GM18868 (cell line): ENCODE data around the gene RPRD1B.
A peak's percentile ranks its signal among the peaks of the same experiment; 100 is the strongest.

ENCODE experiments used
- ATAC-seq: cut with Tn5 transposase; IDR thresholded peaks from one replicate; pipeline ENCODE4 v1.9.1; 2021; ENCODE audit warnings: mild to moderate bottlenecking, moderate library complexity; ENCODE audit not compliant: unreplicated experiment

The RPRD1B gene

GRCh38 chr20:38034108-38034649 lies 633 bp downstream of the RPRD1B start:
- ATAC-seq = no peak

- no peak for ATAC-seq
Observed at GRCh38 chr20:38034961-38035360, 1.4 kb downstream of the RPRD1B start.

- ATAC-seq = no peak
Observed at GRCh38 chr20:38036366-38036765, 2.8 kb downstream of the RPRD1B start.

GRCh38 chr20:38040276-38040675 lies 6.7 kb downstream of the RPRD1B start:
- ATAC-seq = no peak

DNA sequence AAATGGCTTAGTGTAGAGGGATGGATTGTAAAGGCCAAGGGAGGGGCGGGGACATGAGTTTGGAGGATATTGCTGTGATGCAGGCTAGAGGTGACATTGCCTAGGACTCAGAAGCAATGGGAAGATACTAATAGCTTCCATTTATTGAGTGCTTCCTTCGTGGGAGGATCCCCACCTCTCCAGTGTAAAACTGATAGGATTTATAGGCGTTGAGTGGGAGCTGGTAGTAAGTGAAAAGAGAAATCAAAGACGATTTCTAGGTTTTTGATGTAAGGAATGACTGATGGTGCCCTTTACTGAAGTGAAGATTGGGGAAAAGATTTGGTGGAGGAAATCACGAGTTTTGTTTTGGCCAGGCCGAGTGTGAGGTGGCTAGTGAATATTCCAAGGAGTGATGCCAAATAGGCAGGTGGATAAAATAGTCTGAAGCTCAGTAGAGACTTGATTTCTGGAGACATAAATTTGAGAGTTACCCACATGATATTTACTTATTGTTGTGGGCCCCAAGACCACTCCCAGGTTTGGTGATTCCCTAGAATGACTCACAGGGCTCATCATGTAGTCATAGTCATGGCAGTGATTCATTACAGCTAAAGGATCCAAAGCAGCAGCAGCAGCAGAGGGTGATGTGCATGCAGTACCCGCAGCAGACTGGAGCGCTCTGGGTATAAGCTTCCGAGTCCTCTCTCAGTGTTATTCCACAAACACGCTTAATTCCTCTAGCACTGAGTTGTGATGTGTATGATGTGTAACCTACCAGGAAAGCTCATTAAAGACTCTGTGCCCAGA lies 10.2 kb downstream of the RPRD1B start:
- no peak for ATAC-seq

DNA sequence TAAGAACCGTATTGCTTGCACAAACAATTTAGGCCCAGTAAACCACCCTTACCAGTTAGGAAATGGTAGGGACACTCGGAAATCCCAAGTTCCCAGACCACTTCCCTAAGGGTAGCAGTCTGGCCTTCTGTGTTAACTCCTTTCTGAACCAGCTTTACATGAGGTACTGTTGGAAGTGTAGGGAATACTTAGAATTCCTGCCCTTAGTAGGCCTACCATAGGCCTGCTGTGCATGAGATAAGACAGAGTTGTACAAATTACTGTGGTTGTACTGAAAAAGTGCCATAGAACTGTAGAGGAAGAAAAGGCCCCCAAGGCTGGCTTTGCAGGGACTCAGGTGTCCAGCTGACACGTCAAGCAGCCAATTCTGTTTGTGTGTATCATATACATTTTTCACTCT lies 11.1 kb downstream of the RPRD1B start:
- no peak for ATAC-seq

- ATAC-seq = no peak
Observed at GRCh38 chr20:38046572-38046971, 13.0 kb downstream of the RPRD1B start.

GRCh38 chr20:38049800-38050199 lies 16.3 kb downstream of the RPRD1B start:
- ATAC-seq = no peak

GRCh38 chr20:38050686-38051085 lies 17.1 kb downstream of the RPRD1B start:
- no peak for ATAC-seq

- ATAC-seq = no peak
Observed at GRCh38 chr20:38052870-38053269, 19.3 kb downstream of the RPRD1B start.

GRCh38 chr20:38054647-38055046 lies 21.1 kb downstream of the RPRD1B start:
- no peak for ATAC-seq

GRCh38 chr20:38055294-38055693 lies 21.7 kb downstream of the RPRD1B start:
- ATAC-seq = no peak

DNA sequence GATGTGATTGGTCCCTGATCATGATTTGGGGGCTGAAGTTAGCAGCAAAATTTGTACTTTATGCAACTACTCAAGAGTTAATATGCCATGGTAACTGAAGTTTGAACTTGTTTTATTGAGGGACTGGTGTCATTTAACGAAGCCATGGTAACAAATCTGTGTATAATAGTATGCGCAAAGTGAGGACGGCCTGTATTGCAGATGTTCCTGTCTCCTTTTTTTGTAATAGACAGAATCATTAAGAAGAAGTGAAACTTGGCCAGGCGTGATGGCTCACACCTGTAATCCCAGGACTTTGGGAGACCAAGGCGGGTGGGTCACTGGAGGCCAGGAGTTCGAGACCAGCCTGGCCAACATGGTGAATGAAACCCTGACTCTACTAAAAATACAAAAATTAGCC lies 22.3 kb downstream of the RPRD1B start:
- no peak for ATAC-seq

DNA sequence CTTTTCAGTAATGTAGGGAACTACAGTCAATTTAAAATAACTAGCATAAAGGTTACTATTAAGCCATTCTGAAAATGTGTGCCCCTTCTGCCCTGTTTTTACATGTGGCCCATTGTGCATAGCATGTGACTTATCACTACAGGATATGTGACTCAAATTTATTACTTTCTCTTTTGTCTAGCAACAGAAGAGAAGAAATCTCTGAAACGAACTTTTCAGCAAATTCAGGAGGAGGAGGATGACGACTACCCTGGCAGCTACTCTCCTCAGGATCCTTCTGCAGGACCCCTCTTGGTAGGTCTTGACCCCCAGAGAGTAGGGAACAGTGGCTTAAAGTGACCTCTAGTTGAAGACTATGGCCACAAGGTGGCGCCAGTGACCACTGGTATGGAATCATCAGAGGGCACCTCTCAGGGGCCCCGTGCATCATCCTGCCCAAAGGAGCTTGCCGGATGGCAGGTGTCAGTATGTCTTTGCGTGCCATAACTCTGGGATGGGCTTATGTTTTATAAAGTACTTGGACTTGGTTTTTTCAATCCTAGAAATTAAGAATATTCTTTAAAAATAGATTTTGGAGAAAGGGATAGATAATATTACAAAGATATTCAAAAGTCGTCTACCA lies 23.9 kb downstream of the RPRD1B start:
- ATAC-seq = peak; percentile 49

- no peak for ATAC-seq
Observed at GRCh38 chr20:38059832-38060231, 26.3 kb downstream of the RPRD1B start.

- ATAC-seq = no peak
Observed at GRCh38 chr20:38060536-38060935, 27.0 kb downstream of the RPRD1B start.

DNA sequence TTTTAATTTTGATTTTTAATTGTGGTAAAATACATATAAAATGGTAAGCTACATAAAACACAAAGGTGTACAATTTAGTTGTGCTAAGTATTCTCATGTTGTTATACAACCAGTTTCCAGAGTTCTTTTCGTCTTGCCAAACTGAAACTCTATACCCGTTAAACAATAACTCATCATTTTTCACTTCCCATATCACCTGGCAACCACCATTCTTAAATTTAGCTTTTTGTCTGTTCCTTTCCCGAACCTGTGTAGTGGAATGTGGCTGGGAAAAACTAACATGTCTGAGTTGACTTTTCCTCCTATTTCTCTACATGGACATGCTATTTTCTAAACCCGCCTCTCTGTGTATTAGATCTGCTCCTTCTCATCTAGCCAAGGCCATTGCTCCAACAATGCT lies 27.6 kb downstream of the RPRD1B start:
- no peak for ATAC-seq

- no peak for ATAC-seq
Observed at GRCh38 chr20:38062890-38063289, 29.3 kb downstream of the RPRD1B start.

GRCh38 chr20:38063911-38064530 lies 30.5 kb downstream of the RPRD1B start:
- peak; percentile 58 for ATAC-seq

DNA sequence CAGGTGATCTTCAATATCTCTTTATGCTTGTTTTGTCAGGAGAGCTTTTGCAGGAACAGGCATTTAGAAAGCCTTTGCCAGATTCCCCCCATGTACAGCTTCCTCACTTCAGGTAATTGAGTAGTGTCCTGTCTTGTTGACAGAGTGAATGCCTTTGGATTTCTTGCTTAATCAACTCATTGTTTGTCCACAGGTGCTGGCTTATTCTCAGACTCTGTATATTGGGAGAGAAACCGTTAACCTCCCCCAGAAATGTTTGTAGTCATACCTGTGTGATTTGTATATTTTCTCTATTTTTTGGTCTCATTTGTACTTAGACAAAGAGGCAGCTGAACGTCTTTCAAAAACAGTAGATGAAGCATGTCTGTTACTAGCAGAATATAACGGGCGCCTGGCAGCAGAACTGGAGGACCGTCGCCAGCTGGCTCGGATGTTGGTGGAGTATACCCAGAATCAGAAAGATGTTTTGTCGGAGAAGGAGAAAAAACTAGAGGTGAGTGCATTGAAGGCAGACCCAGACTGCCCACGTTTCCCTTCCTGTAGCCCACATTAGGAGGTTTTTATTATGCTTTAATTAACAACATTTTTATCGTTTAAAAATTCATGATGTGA lies 32.3 kb downstream of the RPRD1B start:
- no peak for ATAC-seq

DNA sequence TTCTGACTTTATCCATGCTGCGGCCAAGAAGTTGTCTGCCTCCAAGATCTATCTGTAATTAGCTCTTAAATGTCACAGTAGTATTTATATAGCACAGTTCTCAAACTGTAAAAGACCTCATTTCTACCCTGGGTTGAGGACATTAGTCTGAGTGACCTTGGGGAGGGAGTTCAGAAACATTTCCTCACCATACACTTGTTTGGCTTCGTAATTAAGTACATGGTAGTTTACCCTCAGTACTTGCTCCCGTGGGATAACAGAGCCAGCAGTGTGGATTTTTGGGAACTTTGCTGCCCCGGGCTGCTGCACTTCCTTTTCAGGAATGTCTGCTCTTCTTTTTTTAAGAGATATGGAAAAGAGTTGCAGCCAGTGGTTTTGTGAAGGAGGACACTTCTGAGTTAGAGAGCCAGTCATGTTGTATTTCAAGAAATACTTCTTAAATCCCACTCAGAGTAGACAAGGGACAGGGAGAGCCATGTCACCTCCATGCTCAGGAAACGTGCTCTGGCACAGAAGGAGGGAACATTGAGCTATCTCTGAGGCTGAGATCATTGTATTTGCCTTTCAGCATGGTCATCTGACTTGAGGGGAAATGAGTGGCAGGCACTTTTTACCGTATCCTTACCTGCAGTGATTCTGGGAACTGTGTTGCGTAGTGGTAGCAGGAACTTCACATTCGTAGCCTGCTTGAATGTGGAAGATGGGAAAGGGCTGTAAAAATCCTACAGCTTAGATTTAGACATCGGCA lies 33.6 kb downstream of the RPRD1B start:
- no peak for ATAC-seq
